ENCODE results near the gene DMRTB1. TPM values are rescaled to one million over a fixed set of nuclear protein-coding genes. Genes with fewer than 3 reads are reported as not detected.
A peak's percentile ranks its signal among the peaks of the same experiment; 100 is the strongest.

Gene DMRTB1
- total RNA-seq, 1 donor from 2014 or later = not detected

DNA sequence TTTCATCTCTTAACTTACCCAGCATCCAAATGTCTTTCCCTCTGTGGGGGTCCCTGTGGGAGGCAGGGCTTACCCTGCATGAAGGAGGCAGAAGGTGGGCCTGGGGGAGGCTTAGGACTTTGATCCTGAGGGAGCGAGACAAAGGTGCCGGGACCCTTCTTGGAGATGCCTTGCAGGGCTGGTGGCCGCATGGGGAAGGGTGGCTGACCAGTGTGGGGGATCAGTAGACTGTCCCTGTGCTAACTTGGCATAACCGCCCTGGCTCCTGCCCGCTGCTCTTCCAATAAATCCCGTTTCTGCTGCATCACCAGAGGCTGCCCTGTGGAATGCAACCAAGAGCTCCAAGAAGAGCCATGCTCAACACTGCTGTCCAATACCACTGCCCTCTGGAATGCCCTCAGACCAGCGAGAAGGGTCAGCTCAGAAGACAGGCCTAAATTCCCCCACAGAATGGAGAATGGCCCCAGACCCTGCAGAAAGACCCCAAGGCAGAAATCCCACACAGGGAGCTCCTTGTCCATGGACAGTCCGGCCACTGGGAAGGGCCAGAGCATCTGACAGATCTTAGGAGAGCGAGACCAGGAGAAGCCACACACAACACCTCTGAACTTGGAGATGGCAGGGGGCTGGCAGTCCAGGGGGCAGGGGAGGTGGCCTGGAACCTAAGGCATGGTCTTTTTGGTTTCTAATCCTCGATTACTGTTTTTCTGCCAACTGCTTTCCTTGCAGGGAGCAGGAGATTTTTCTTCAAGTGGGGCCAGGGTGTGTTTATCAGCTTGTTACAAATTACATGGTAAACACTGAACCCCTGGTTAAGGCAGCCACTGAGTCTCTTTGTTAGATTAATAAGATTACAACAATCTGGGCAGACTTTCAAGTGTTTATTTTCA, 46.7 kb upstream of the DMRTB1 start:
- TF ChIP-seq, protein P1, sequence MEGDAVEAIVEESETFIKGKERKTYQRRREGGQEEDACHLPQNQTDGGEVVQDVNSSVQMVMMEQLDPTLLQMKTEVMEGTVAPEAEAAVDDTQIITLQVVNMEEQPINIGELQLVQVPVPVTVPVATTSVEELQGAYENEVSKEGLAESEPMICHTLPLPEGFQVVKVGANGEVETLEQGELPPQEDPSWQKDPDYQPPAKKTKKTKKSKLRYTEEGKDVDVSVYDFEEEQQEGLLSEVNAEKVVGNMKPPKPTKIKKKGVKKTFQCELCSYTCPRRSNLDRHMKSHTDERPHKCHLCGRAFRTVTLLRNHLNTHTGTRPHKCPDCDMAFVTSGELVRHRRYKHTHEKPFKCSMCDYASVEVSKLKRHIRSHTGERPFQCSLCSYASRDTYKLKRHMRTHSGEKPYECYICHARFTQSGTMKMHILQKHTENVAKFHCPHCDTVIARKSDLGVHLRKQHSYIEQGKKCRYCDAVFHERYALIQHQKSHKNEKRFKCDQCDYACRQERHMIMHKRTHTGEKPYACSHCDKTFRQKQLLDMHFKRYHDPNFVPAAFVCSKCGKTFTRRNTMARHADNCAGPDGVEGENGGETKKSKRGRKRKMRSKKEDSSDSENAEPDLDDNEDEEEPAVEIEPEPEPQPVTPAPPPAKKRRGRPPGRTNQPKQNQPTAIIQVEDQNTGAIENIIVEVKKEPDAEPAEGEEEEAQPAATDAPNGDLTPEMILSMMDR (IDR thresholded peaks at IDR 0.05) = no peak
- DNase-seq = no peak
- no peak overlapping the region for H3K4me3 ChIP-seq
- no peaks in the 10 kb centered on the region for H3K9me3 ChIP-seq
- peaks cover 9% of the 10 kb centered on the region for H3K27me3 ChIP-seq (ENCODE audit: low read depth)
- peaks cover 15% of the 10 kb centered on the region for H3K4me1 ChIP-seq
- no peaks in the 10 kb centered on the region for H3K36me3 ChIP-seq
- intact Hi-C loops (cut with DNase I) = no loop called here
- peak; percentile 6 to 81 for ATAC-seq
- H3K27ac ChIP-seq = peak overlapping the region; percentile 18

DNA sequence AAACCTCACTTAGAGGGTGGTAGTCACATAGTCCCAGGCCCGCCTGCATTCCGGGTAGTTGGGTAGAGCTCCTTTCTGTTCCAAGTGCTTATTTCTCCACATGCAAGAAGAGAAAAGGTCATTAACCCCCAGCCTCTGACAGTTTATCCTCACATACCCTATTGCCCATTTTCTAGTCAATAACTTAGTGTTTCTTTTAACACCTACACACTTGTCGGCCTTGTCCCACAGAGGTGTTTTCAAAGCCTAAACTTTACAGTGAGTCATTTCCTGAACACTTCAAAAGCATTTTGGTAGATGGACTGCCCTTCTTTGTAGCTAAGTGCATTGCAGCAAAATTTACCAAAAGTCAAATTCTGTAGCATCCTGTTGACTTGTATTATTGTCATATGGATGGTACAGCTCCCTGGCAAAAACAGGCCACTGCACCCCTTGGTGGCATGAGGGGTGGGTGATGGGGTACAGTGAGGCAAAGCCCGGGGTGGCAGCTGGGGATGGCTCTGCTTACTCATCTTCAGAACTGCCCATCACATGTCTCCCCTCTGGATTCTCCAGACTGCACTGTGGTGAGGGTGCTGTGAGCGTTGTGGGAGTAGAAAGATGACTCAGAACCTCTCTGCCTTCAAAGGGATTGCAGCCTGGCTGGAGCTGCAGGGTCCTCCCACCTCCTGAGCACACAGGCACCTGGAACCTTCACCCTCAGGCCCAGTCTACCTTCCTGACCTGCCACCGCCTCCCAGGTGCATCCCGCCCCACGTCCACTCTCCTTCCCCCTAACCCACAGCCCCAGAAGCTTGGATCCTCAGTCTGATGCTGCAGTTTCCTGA, 45.8 kb upstream of the DMRTB1 start:
- H3K4me3 ChIP-seq = no peak overlapping the region
- TF ChIP-seq, protein P1 (IDR thresholded peaks at IDR 0.05) = no peak
- DNase-seq (no peak), ATAC-seq (peak; percentile 55 to 57)
- intact Hi-C loops (cut with DNase I) = no loop called here
- H3K27me3 ChIP-seq (ENCODE audit: low read depth) = peaks cover 4% of the 10 kb centered on the region
- peaks cover 15% of the 10 kb centered on the region for H3K4me1 ChIP-seq
- H3K9me3 ChIP-seq = no peaks in the 10 kb centered on the region
- peak overlapping the region; percentile 31 for H3K27ac ChIP-seq
- no peaks in the 10 kb centered on the region for H3K36me3 ChIP-seq

DNA sequence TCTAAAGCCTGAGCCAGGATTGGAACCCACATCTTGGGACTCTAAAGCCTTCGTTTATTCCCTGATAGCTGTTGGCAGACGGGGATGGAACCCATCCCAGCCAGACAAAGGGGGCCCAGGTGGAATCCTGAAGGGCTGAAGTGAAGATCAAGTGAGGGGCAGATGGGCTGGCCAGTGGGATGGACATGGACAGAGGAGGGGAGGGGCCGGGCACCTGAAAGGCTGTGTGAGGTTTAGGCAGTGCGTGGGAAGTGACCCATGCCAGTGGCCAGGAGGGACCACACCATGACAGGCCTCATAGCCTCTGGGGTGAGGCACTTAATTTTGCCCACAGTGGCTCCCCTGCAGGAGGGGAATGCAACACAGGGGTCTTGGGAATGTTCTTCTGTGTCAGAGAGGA, 44.6 kb upstream of the DMRTB1 start:
- Histone ChIP-seq H3K36me3 (no peaks in the 10 kb centered on the region), H3K4me1 (peaks cover 15% of the 10 kb centered on the region), H3K4me3 (no peak overlapping the region), H3K27ac (no peak overlapping the region), H3K9me3 (no peaks in the 10 kb centered on the region), H3K27me3 (ENCODE audit: low read depth) (no peaks in the 10 kb centered on the region)
- intact Hi-C loops (cut with DNase I) = no loop called here
- TF ChIP-seq, protein P1 (IDR thresholded peaks at IDR 0.05) = no peak
- DNase-seq = no peak
- no peak for ATAC-seq

DNA sequence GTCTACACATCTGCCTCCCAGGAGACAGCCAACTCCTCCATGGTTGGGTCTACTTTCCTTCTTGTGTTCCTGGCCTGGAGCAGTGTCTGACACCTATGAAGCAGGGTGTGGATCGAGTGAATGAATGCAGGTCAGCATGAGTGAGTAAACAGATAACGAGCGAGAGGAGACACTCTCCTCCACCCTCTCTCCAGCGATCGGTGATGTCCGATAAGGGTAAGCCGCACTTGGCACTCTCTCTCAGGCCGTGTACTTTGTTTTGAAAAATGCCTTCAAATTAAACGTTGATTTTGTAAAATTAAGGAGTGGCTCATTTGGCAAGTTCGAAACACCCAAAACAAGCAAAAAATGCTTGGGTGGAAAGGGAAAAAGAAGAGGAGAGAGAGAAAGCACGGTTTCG, 43.8 kb upstream of the DMRTB1 start:
- no peaks in the 10 kb centered on the region for H3K27me3 ChIP-seq (ENCODE audit: low read depth)
- intact Hi-C loops (cut with DNase I) = no loop called here
- H3K4me1 ChIP-seq = peaks cover 15% of the 10 kb centered on the region
- H3K27ac ChIP-seq = no peak overlapping the region
- no peaks in the 10 kb centered on the region for H3K9me3 ChIP-seq
- DNase-seq (no peak), ATAC-seq (no peak)
- no peak overlapping the region for H3K4me3 ChIP-seq
- H3K36me3 ChIP-seq = no peaks in the 10 kb centered on the region
- TF ChIP-seq, protein P1 (IDR thresholded peaks at IDR 0.05) = no peak

DNA sequence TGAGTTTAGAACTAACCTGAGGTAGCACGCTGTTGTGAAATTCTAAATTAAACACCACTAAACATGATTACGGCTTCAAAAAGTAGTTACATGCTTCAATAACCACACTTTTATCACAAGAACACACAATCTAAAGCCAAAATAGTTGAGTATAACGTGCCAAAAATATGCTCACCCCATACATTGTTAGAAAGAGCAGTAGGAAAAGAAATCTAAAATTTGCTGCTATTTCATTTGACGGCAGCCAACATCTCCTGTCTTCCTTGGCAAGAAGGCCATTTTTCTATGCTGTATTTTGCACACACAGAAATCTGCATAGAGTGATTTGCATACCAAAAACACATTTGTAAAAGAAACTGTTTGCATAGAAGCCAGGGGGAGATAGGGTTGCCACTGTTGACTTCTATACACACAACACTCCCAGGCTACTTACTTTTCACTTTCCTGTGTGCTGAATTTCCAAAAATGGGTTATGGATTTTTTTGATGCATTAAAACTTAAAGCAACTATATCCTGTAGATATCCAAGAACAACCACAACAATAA, 42.9 kb upstream of the DMRTB1 start:
- H3K27me3 ChIP-seq (ENCODE audit: low read depth) = peaks cover 3% of the 10 kb centered on the region
- DNase-seq (no peak), ATAC-seq (no peak)
- intact Hi-C loops (cut with DNase I) = no loop called here
- H3K36me3 ChIP-seq = no peaks in the 10 kb centered on the region
- H3K4me1 ChIP-seq = peaks cover 15% of the 10 kb centered on the region
- H3K27ac ChIP-seq = no peak overlapping the region
- H3K9me3 ChIP-seq = no peaks in the 10 kb centered on the region
- TF ChIP-seq, protein P1 (IDR thresholded peaks at IDR 0.05) = no peak
- H3K4me3 ChIP-seq = no peak overlapping the region

Data from lower lobe of right lung (tissue), 2 donors.